ENCODE results near the gene DNM3.
A peak's percentile ranks its signal among the peaks of the same experiment; 100 is the strongest.
"Not testable (repeated sequence)": the region's sequence is repeated elsewhere in the genome, so short reads cannot be mapped to it uniquely, and the experiment has no call there.

Gene DNM3

GRCh38 chr1:171799698-171800097 is 41.6 kb upstream of the DNM3 start:
- H3K14ac ChIP-seq (ENCODE audit: low read length in 2 of 2); H2BK15ac ChIP-seq (ENCODE audit: low read depth, poor library complexity, severe bottlenecking); H4K91ac ChIP-seq (ENCODE audit: low read length); H3K23ac ChIP-seq (ENCODE audit: low read length in 2 of 2); H3K79me1 ChIP-seq (replicated peaks; ENCODE audit: low read length, poor library complexity, severe bottlenecking); H3K4ac ChIP-seq (ENCODE audit: low read depth in 1 of 2, low read length in 2 of 2); DNase-seq; H2AFZ ChIP-seq (ENCODE audit: low read depth, low read length); H3K4me1 ChIP-seq (ENCODE audit: control insufficient read depth, insufficient read depth, low read depth, low read length); H3K27ac ChIP-seq (ENCODE audit: low read length, poor library complexity, severe bottlenecking); H3K18ac ChIP-seq (ENCODE audit: low read depth in 1 of 2, low read length in 2 of 2); H3K4me2 ChIP-seq (ENCODE audit: low read length, poor library complexity, severe bottlenecking); H3K4me3 ChIP-seq (ENCODE audit: insufficient read depth in 1 of 2, low read depth in 1 of 2, low read length in 2 of 2); H2BK5ac ChIP-seq (ENCODE audit: low read depth, low read length, poor library complexity, severe bottlenecking); H2AK5ac ChIP-seq (ENCODE audit: low read length, severe bottlenecking); H2BK12ac ChIP-seq (ENCODE audit: low read length in 2 of 2); H3K27me3 ChIP-seq (ENCODE audit: control insufficient read depth in 1 of 2, insufficient read depth in 1 of 2, low read length in 2 of 2); H4K8ac ChIP-seq (ENCODE audit: low read length); H2BK120ac ChIP-seq (ENCODE audit: low read depth, low read length); H3K9me3 ChIP-seq (ENCODE audit: control insufficient read depth, low read length): not testable (repeated sequence)
- Histone ChIP-seq H3K9ac (ENCODE audit: low read length) (peak overlapping the region; percentile 35), H3K36me3 (ENCODE audit: control insufficient read depth in 1 of 2, insufficient read depth in 2 of 2, low read depth in 1 of 2, low read length in 2 of 2) (peaks cover 14 to 31% of the 10 kb centered on the region in 2 experiments)
- 97% methylated on average over 2 of the region's 2 CpGs for WGBS

DNA sequence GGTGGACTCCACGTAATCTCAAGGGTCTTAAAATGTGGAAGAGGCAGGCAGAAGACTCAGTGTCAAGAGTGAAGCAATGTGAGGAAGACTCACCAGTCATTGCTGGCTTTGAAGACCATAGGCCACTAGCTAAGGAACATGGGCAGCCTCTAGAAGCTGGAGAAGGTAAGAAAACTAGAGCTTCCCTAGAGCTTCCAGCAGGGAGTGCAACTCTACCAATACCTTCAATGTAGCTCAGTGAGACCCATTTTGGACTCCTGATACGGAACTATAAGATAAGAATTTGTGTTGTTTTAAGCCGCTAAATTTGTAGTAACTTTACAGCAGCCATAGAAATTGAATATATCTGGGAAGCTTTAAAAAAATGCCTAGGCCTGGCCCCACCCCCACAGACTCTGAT is 41.0 kb upstream of the DNM3 start:
- H4K91ac ChIP-seq (ENCODE audit: low read length): no peak overlapping the region
- H4K8ac ChIP-seq (ENCODE audit: low read length): no peak overlapping the region
- 93% methylated on average over 2 of the region's 3 CpGs for WGBS
- no peak overlapping the region for H3K23ac ChIP-seq (ENCODE audit: low read length in 2 of 2)
- H3K36me3 ChIP-seq (ENCODE audit: control insufficient read depth in 1 of 2, insufficient read depth in 2 of 2, low read depth in 1 of 2, low read length in 2 of 2): peaks cover 14 to 25% of the 10 kb centered on the region in 2 experiments
- peaks cover under 1% of the 10 kb centered on the region for H3K79me1 ChIP-seq (replicated peaks; ENCODE audit: low read length, poor library complexity, severe bottlenecking)
- H2BK15ac ChIP-seq (ENCODE audit: low read depth, poor library complexity, severe bottlenecking): no peak overlapping the region
- no peak overlapping the region for H2BK12ac ChIP-seq (ENCODE audit: low read length in 2 of 2)
- H2AFZ ChIP-seq (ENCODE audit: low read depth, low read length): no peak overlapping the region
- H3K4ac ChIP-seq (ENCODE audit: low read depth in 1 of 2, low read length in 2 of 2): no peak overlapping the region
- H3K9ac ChIP-seq (ENCODE audit: low read length): no peak overlapping the region
- H3K9me3 ChIP-seq (ENCODE audit: control insufficient read depth, low read length): no peaks in the 10 kb centered on the region
- H2BK5ac ChIP-seq (ENCODE audit: low read depth, low read length, poor library complexity, severe bottlenecking): no peak overlapping the region
- H2BK120ac ChIP-seq (ENCODE audit: low read depth, low read length): no peak overlapping the region
- no peak overlapping the region for H3K4me2 ChIP-seq (ENCODE audit: low read length, poor library complexity, severe bottlenecking)
- no peak overlapping the region for H3K14ac ChIP-seq (ENCODE audit: low read length in 2 of 2)
- no peak overlapping the region for H3K4me3 ChIP-seq (ENCODE audit: insufficient read depth in 1 of 2, low read depth in 1 of 2, low read length in 2 of 2)
- H2AK5ac ChIP-seq (ENCODE audit: low read length, severe bottlenecking): no peak overlapping the region
- H3K27ac ChIP-seq (ENCODE audit: low read length, poor library complexity, severe bottlenecking): no peak overlapping the region
- DNase-seq: no peak
- H3K4me1 ChIP-seq (ENCODE audit: control insufficient read depth, insufficient read depth, low read depth, low read length): no peaks in the 10 kb centered on the region
- no peak overlapping the region for H3K18ac ChIP-seq (ENCODE audit: low read depth in 1 of 2, low read length in 2 of 2)
- H3K27me3 ChIP-seq (ENCODE audit: control insufficient read depth in 1 of 2, insufficient read depth in 1 of 2, low read length in 2 of 2): no peaks in the 10 kb centered on the region

- Histone ChIP-seq H2AFZ (ENCODE audit: low read depth, low read length) (no peak overlapping the region), H3K4me2 (ENCODE audit: low read length, poor library complexity, severe bottlenecking) (no peak overlapping the region), H3K9me3 (ENCODE audit: control insufficient read depth, low read length) (no peaks in the 10 kb centered on the region), H3K9ac (ENCODE audit: low read length) (no peak overlapping the region), H2BK120ac (ENCODE audit: low read depth, low read length) (no peak overlapping the region), H3K4me3 (ENCODE audit: insufficient read depth in 1 of 2, low read depth in 1 of 2, low read length in 2 of 2) (no peak overlapping the region), H2AK5ac (ENCODE audit: low read length, severe bottlenecking) (no peak overlapping the region), H2BK12ac (ENCODE audit: low read length in 2 of 2) (no peak overlapping the region), H4K8ac (ENCODE audit: low read length) (no peak overlapping the region), H3K4ac (ENCODE audit: low read depth in 1 of 2, low read length in 2 of 2) (no peak overlapping the region), H3K14ac (ENCODE audit: low read length in 2 of 2) (no peak overlapping the region), H2BK5ac (ENCODE audit: low read depth, low read length, poor library complexity, severe bottlenecking) (no peak overlapping the region), H3K27ac (ENCODE audit: low read length, poor library complexity, severe bottlenecking) (no peak overlapping the region), H3K79me1 (replicated peaks; ENCODE audit: low read length, poor library complexity, severe bottlenecking) (no peaks in the 10 kb centered on the region), H3K18ac (ENCODE audit: low read depth in 1 of 2, low read length in 2 of 2) (no peak overlapping the region), H3K23ac (ENCODE audit: low read length in 2 of 2) (no peak overlapping the region), H3K4me1 (ENCODE audit: control insufficient read depth, insufficient read depth, low read depth, low read length) (no peaks in the 10 kb centered on the region), H3K36me3 (ENCODE audit: control insufficient read depth in 1 of 2, insufficient read depth in 2 of 2, low read depth in 1 of 2, low read length in 2 of 2) (peaks cover 13 to 20% of the 10 kb centered on the region in 2 experiments), H2BK15ac (ENCODE audit: low read depth, poor library complexity, severe bottlenecking) (no peak overlapping the region), H3K27me3 (ENCODE audit: control insufficient read depth in 1 of 2, insufficient read depth in 1 of 2, low read length in 2 of 2) (no peaks in the 10 kb centered on the region), H4K91ac (ENCODE audit: low read length) (no peak overlapping the region)
- no peak for DNase-seq
- 77% methylated on average over 2 of the region's 3 CpGs for WGBS
These were observed 40.4 kb upstream of the DNM3 start for GRCh38 chr1:171800851-171801250.

GRCh38 chr1:171801487-171801891 is 39.8 kb upstream of the DNM3 start:
- Histone ChIP-seq H3K18ac (ENCODE audit: low read depth in 1 of 2, low read length in 2 of 2) (no peak overlapping the region), H3K27ac (ENCODE audit: low read length, poor library complexity, severe bottlenecking) (no peak overlapping the region), H2BK15ac (ENCODE audit: low read depth, poor library complexity, severe bottlenecking) (no peak overlapping the region), H2AFZ (ENCODE audit: low read depth, low read length) (no peak overlapping the region), H2AK5ac (ENCODE audit: low read length, severe bottlenecking) (no peak overlapping the region), H3K23ac (ENCODE audit: low read length in 2 of 2) (no peak overlapping the region), H2BK120ac (ENCODE audit: low read depth, low read length) (no peak overlapping the region), H3K9ac (ENCODE audit: low read length) (peak overlapping the region; percentile 17), H3K9me3 (ENCODE audit: control insufficient read depth, low read length) (no peaks in the 10 kb centered on the region), H2BK5ac (ENCODE audit: low read depth, low read length, poor library complexity, severe bottlenecking) (no peak overlapping the region), H3K4ac (ENCODE audit: low read depth in 1 of 2, low read length in 2 of 2) (no peak overlapping the region), H3K4me1 (ENCODE audit: control insufficient read depth, insufficient read depth, low read depth, low read length) (no peaks in the 10 kb centered on the region), H3K79me1 (replicated peaks; ENCODE audit: low read length, poor library complexity, severe bottlenecking) (no peaks in the 10 kb centered on the region), H3K4me3 (ENCODE audit: insufficient read depth in 1 of 2, low read depth in 1 of 2, low read length in 2 of 2) (no peak overlapping the region), H3K36me3 (ENCODE audit: control insufficient read depth in 1 of 2, insufficient read depth in 2 of 2, low read depth in 1 of 2, low read length in 2 of 2) (peaks cover 9 to 14% of the 10 kb centered on the region in 2 experiments), H3K27me3 (ENCODE audit: control insufficient read depth in 1 of 2, insufficient read depth in 1 of 2, low read length in 2 of 2) (no peaks in the 10 kb centered on the region), H4K91ac (ENCODE audit: low read length) (no peak overlapping the region), H3K4me2 (ENCODE audit: low read length, poor library complexity, severe bottlenecking) (no peak overlapping the region), H3K14ac (ENCODE audit: low read length in 2 of 2) (no peak overlapping the region), H2BK12ac (ENCODE audit: low read length in 2 of 2) (no peak overlapping the region), H4K8ac (ENCODE audit: low read length) (no peak overlapping the region)
- WGBS: 20% methylated on average over 2 of the region's 2 CpGs
- peak; percentile 58 for DNase-seq
